HepG2 (cell line): ENCODE results near the gene SLC9A8. TPM values are rescaled to one million over a fixed set of nuclear protein-coding genes. Genes with fewer than 3 reads are reported as not detected.
A peak's percentile ranks its signal among the peaks of the same experiment; 100 is the strongest.

Experiments
- ATF7-NPFF ChIP-seq: sonication (generic); formaldehyde crosslinking; IDR thresholded peaks from 2 replicates; pipeline ENCODE4 v1.8.1; 2023; ENCODE audit warnings: mild to moderate bottlenecking, low read depth, missing genetic modification reagents, moderate library complexity
- HBP1 ChIP-seq: IDR thresholded peaks from 2 replicates; pipeline ENCODE4 v1.6.1; 2016; ENCODE audit warnings: low read depth, control low read depth
- KLF9 ChIP-seq: IDR thresholded peaks from 2 replicates; pipeline ENCODE4 v1.6.1; 2016; ENCODE audit warnings: low read depth
- MTA1 ChIP-seq: sonication (generic); formaldehyde crosslinking; IDR thresholded peaks from 2 replicates; pipeline ENCODE4 v1.4.0; 2020; ENCODE audit warnings: missing genetic modification reagents, mild to moderate bottlenecking, borderline replicate concordance
- MZF1 ChIP-seq: sonication (generic); formaldehyde crosslinking; IDR thresholded peaks from 2 replicates; pipeline ENCODE4 v1.8.1; 2023; ENCODE audit warnings: mild to moderate bottlenecking, missing genetic modification reagents, borderline replicate concordance
- NFIB ChIP-seq: sonication (generic); formaldehyde crosslinking; IDR thresholded peaks from 2 replicates; pipeline ENCODE4 v1.9.0; 2021; ENCODE audit warnings: missing genetic modification reagents, mild to moderate bottlenecking, borderline replicate concordance
- SAFB2 ChIP-seq: sonication (generic); formaldehyde crosslinking; IDR thresholded peaks from 2 replicates; pipeline ENCODE4 v1.5.1; 2020; ENCODE audit warnings: missing genetic modification reagents, low read depth, mild to moderate bottlenecking, borderline replicate concordance
- THAP8 ChIP-seq: sonication (generic); formaldehyde crosslinking; IDR thresholded peaks from 2 replicates; pipeline ENCODE4 v1.5.1; 2020; ENCODE audit warnings: missing genetic modification reagents, mild to moderate bottlenecking, borderline replicate concordance
- ZC3H13 ChIP-seq: sonication (generic); formaldehyde crosslinking; IDR thresholded peaks from 2 replicates; pipeline ENCODE4 v1.8.1; 2023; ENCODE audit warnings: mild to moderate bottlenecking, missing genetic modification reagents, moderate library complexity
- ZFP36 ChIP-seq: fragments of 150-350 bp; IDR thresholded peaks from 2 replicates; pipeline ENCODE4 v1.6.1; 2018; ENCODE audit warnings: borderline replicate concordance, low read length, low read depth; ENCODE audit not compliant: partially characterized antibody
- ZKSCAN1 ChIP-seq: fragments of 150-350 bp; IDR thresholded peaks from 2 replicates; pipeline ENCODE4 v1.6.1; 2014; ENCODE audit warnings: low read length
- ZMYM3 ChIP-seq: sonication (generic); formaldehyde crosslinking; IDR thresholded peaks from 2 replicates; pipeline ENCODE4 v1.5.1; 2020; ENCODE audit warnings: mild to moderate bottlenecking, missing genetic modification reagents
- ZNF224 ChIP-seq: sonication (generic); formaldehyde crosslinking; IDR thresholded peaks from 2 replicates; pipeline ENCODE4 v1.5.0; 2020; ENCODE audit warnings: mild to moderate bottlenecking, missing genetic modification reagents
- ZNF280D ChIP-seq: sonication (generic); formaldehyde crosslinking; IDR thresholded peaks from 2 replicates; pipeline ENCODE4 v1.5.1; 2020; ENCODE audit warnings: mild to moderate bottlenecking, missing genetic modification reagents
- ZNF3 ChIP-seq: IDR thresholded peaks from 2 replicates; pipeline ENCODE4 v1.7.0; 2017; ENCODE audit warnings: inconsistent platforms
- ZNF407 ChIP-seq: sonication (generic); formaldehyde crosslinking; IDR thresholded peaks from one replicate; pipeline ENCODE4 v1.5.1; 2020; ENCODE audit warnings: mild to moderate bottlenecking, missing genetic modification reagents; ENCODE audit errors: not compliant biosample characterization
- polyA plus RNA-seq, 8 experiments: library from polyadenylated mRNA; depleted of rRNA in 3 of 8; stranded (reverse) in 7 of 8; unstranded in 1 of 8; fragments of >200 nt; fragmentation: Illumina TruSeq in 4 of 8; extraction: Trizol in 4 of 8; gene quantifications; 2 replicates each; pipeline versions ENCODE4 v1.2.1 to v1.2.3, GENCODE V29; 2011 to 2016; ENCODE audit warnings: low read depth in 4 of 8, missing spikeins in 1 of 8, mixed read lengths in 1 of 8; ENCODE audit not compliant: insufficient read depth in 1 of 8
- total RNA-seq, 5 experiments: library from RNA; depleted of rRNA; stranded (reverse); fragments of >200 nt; fragmentation: Illumina TruSeq; extraction: Trizol; gene quantifications; 2 replicates each; pipeline ENCODE4 v1.2.3, GENCODE V29; 2016; ENCODE audit warnings: low read depth in 1 of 5

SLC9A8 gene
- total and polyA plus RNA-seq, 2 of the 13 experiments (the other 11 are each of a cell fraction or from before 2014, with no cell fraction given) = 4.1 to 7.4 TPM

- TF ChIP-seq ZNF407 (CRISPR knock-in tag) (peak; percentile 37), ATF7-NPFF (no peak), MTA1 (no peak; the same call in 1 of the 2 replicates), HBP1 (peak; percentile 72; the same call in 1 of the 2 replicates), THAP8 (CRISPR knock-in tag) (no peak), ZFP36 (no peak), ZNF3 (CRISPR knock-in tag) (no peak; the same call in 1 of the 2 replicates), ZNF224 (no peak), ZNF280D (CRISPR knock-in tag) (peak; percentile 53; the same call in 1 of the 2 replicates), KLF9 (peak; percentile 88; the same call in 1 of the 2 replicates), ZC3H13 (CRISPR knock-in tag) (no peak), MZF1 (CRISPR knock-in tag) (no peak), ZMYM3 (CRISPR knock-in tag) (peak; percentile 90), SAFB2 (CRISPR knock-in tag) (no peak), NFIB (CRISPR knock-in tag) (no peak), ZKSCAN1 (no peak)
Measured at GRCh38 chr20:49775229-49775693, 37.4 kb upstream of the SLC9A8 start (continued).
